ENCODE results near the gene SHOC1. TPM values are rescaled to one million over a fixed set of nuclear protein-coding genes. Genes with fewer than 3 reads are reported as not detected.

SHOC1 gene
- polyA plus RNA-seq, 1 experiment, result not detected

GRCh38 chr9:111783424-111783823 is 11.3 kb downstream of the SHOC1 start:
- H3K27me3 ChIP-seq (ENCODE audit: control insufficient read depth, insufficient read depth, low read length), result no peaks in the 10 kb centered on the region
- no peak overlapping the region for H3K4me3 ChIP-seq (ENCODE audit: low read depth, low read length)
- no peaks in the 10 kb centered on the region for H3K36me3 ChIP-seq (ENCODE audit: control insufficient read depth, insufficient read depth, low read length)
- DNase-seq (ENCODE audit: low read depth), result no peak
- TF ChIP-seq, protein P1, sequence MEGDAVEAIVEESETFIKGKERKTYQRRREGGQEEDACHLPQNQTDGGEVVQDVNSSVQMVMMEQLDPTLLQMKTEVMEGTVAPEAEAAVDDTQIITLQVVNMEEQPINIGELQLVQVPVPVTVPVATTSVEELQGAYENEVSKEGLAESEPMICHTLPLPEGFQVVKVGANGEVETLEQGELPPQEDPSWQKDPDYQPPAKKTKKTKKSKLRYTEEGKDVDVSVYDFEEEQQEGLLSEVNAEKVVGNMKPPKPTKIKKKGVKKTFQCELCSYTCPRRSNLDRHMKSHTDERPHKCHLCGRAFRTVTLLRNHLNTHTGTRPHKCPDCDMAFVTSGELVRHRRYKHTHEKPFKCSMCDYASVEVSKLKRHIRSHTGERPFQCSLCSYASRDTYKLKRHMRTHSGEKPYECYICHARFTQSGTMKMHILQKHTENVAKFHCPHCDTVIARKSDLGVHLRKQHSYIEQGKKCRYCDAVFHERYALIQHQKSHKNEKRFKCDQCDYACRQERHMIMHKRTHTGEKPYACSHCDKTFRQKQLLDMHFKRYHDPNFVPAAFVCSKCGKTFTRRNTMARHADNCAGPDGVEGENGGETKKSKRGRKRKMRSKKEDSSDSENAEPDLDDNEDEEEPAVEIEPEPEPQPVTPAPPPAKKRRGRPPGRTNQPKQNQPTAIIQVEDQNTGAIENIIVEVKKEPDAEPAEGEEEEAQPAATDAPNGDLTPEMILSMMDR (IDR thresholded peaks at IDR 0.05; ENCODE audit: insufficient read depth, low read depth, low read length), result no peak
- CTCF ChIA-PET, result interaction anchor here (1.0 to 1.4 kb wide), 2 partner anchors 11 to 660 kb away, joined by 3 read pairs; no protein-coding TSS in a partner anchor
- POLR2A ChIA-PET, result no interaction called here

DNA sequence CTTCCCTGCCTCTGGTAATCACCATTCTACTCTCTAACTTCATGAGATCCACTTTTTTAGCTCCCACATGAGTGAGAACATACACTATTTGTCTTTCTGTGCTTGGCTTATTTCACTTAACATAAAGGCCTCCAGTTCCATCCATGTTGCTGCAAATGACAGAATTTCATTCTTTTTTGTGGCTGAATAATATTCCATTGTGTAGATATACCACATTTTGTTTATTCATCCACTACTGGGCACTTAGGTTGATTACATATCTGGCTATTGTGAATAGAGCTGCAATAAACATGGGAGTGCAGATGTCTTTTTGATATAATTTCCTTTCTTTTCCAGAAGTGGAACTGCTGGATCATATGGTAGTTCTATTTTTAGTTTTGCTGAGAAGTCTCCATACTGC is 28.7 kb downstream of the SHOC1 start:
- Histone ChIP-seq H3K4me3 (ENCODE audit: low read depth, low read length) (no peak overlapping the region), H3K27me3 (ENCODE audit: control insufficient read depth, insufficient read depth, low read length) (no peaks in the 10 kb centered on the region), H3K36me3 (ENCODE audit: control insufficient read depth, insufficient read depth, low read length) (no peaks in the 10 kb centered on the region)
- TF ChIP-seq, protein P1 (IDR thresholded peaks at IDR 0.05; ENCODE audit: insufficient read depth, low read depth, low read length), result no peak
- DNase-seq (ENCODE audit: low read depth), result no peak
- POLR2A ChIA-PET, result no interaction called here
- CTCF ChIA-PET, result interaction anchor here (0.9 kb wide), 1 partner anchor 309 kb away, joined by 5 read pairs; no protein-coding TSS in a partner anchor

- no peak for DNase-seq (ENCODE audit: low read depth)
- ChIA-PET CTCF (interaction anchor here (5.4 kb wide), 1 partner anchor 312 kb away, joined by 57 read pairs; no protein-coding TSS in a partner anchor), POLR2A (no interaction called here)
Observed at GRCh38 chr9:111762556-111762955, 32.2 kb downstream of the SHOC1 start.

GRCh38 chr9:111759762-111760639 is 34.7 kb downstream of the SHOC1 start:
- CTCF ChIA-PET, result interaction anchor here (0.5 to 5.4 kb wide), 25 partner anchors 9 to 946 kb away, joined by 3 to 57 read pairs (median 4); partner anchors contain the start of gene UGCG
- TF ChIP-seq, protein P1 (IDR thresholded peaks at IDR 0.05; ENCODE audit: insufficient read depth, low read depth, low read length), result peak; percentile 59
- no peaks in the 10 kb centered on the region for H3K36me3 ChIP-seq (ENCODE audit: control insufficient read depth, insufficient read depth, low read length)
- POLR2A ChIA-PET, result interaction anchor here (0.6 to 1.2 kb wide), 2 partner anchors 98 to 142 kb away, joined by 4 to 8 read pairs; no protein-coding TSS in a partner anchor
- H3K4me3 ChIP-seq (ENCODE audit: low read depth, low read length), result no peak overlapping the region
- DNase-seq (ENCODE audit: low read depth), result peak; percentile 63
- no peaks in the 10 kb centered on the region for H3K27me3 ChIP-seq (ENCODE audit: control insufficient read depth, insufficient read depth, low read length)

More at GRCh38 chr9:111762556-111762955, 32.2 kb downstream of the SHOC1 start:
- no peak overlapping the region for H3K4me3 ChIP-seq (ENCODE audit: low read depth, low read length)
- TF ChIP-seq, protein P1 (IDR thresholded peaks at IDR 0.05; ENCODE audit: insufficient read depth, low read depth, low read length), result no peak
- no peaks in the 10 kb centered on the region for H3K27me3 ChIP-seq (ENCODE audit: control insufficient read depth, insufficient read depth, low read length)
- H3K36me3 ChIP-seq (ENCODE audit: control insufficient read depth, insufficient read depth, low read length), result no peaks in the 10 kb centered on the region

DNA sequence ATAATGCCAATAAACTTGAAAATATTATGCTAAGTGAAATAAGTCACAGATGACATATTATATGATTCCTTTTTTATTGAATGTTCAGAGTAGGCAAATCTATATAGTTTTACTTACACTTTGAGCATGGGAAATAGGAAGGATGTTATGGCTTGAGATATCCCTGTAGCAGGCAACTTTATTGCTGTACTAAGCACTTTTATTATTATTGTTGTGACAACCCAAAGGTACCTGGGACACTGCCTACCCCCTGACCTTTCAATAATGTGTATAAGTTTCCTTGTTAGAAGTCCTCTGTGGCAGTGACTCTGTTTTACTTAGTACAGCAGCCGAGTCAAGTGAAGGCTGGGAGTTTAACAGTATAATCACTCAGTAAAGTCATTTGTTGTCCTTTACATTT is 39.9 kb downstream of the SHOC1 start:
- Histone ChIP-seq H3K36me3 (ENCODE audit: control insufficient read depth, insufficient read depth, low read length) (no peaks in the 10 kb centered on the region), H3K4me3 (ENCODE audit: low read depth, low read length) (no peak overlapping the region), H3K27me3 (ENCODE audit: control insufficient read depth, insufficient read depth, low read length) (no peaks in the 10 kb centered on the region)
- CTCF ChIA-PET, result no interaction called here
- POLR2A ChIA-PET, result no interaction called here
- TF ChIP-seq, protein P1 (IDR thresholded peaks at IDR 0.05; ENCODE audit: insufficient read depth, low read depth, low read length), result no peak
- no peak for DNase-seq (ENCODE audit: low read depth)
